ENCODE measurements around the gene PSMA7.

DNA sequence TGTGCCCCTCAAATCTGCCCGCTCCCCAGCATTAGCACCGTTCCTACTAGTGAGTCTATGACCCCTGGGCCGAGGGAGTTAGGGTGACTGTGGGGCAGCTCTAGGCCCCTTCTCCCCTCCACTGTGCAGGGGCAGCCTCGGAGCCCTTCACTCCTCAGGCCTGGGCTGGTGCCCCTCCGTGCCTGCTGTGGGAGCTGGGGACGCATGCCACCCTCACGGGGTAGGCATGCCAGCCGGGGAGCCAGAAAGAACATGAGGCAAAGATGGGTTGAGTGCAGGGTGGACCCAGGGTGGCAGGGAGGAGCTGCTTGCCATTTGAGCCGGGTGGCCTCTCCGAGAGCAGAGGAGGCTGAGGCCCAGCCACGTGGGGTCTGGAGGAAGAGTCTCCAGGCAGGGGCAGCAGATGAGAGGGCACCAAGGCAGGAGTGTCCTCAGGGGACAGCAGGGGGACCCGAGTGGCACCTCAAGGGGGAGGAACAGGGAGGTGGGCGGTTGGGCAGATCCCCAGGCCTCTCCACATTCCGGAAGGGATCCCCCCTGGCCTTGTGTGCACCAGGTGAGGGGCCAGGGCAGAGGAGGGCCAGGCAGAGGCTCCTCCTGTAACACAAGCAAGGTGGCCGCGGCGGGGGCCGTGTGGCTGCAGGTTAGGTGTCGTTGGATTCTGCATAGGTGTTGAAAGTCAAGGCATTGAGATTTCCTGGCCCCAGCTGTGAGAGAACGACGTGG lies 39.5 kb downstream of the PSMA7 start:
- TF ChIP-seq, protein P1, sequence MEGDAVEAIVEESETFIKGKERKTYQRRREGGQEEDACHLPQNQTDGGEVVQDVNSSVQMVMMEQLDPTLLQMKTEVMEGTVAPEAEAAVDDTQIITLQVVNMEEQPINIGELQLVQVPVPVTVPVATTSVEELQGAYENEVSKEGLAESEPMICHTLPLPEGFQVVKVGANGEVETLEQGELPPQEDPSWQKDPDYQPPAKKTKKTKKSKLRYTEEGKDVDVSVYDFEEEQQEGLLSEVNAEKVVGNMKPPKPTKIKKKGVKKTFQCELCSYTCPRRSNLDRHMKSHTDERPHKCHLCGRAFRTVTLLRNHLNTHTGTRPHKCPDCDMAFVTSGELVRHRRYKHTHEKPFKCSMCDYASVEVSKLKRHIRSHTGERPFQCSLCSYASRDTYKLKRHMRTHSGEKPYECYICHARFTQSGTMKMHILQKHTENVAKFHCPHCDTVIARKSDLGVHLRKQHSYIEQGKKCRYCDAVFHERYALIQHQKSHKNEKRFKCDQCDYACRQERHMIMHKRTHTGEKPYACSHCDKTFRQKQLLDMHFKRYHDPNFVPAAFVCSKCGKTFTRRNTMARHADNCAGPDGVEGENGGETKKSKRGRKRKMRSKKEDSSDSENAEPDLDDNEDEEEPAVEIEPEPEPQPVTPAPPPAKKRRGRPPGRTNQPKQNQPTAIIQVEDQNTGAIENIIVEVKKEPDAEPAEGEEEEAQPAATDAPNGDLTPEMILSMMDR (IDR thresholded peaks at IDR 0.05), result no peak
- TF ChIP-seq EP300 (IDR thresholded peaks at IDR 0.05), result no peak
